ENCODE results near the gene TK2.
"Not testable (repeated sequence)": the region's sequence is repeated elsewhere in the genome, so short reads cannot be mapped to it uniquely, and the experiment has no call there.

TK2 gene

DNA sequence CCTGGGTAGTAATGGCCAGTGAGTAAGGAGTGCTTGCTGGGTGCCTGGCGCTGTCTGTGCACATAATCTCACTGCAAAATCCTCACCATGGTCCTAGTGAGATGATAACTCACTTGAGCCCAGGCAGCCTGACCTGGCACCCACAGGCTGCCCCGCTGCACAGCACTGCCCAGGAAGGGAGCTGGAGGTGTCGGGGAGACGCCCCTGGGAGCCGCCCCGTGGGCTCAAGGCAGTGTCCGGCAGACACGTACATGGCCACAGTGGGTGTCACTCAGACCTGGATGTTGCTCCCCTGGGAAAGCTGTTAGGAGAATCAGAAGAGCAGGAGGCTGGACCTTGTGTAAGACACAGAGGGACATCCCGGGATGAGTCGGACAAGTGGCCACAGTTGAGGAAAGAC, 78.7 kb downstream of the TK2 start:
- no peak for DNase-seq (ENCODE audit: extremely low read depth in 1 of 2, low read depth in 1 of 2)

- no peak for DNase-seq (ENCODE audit: extremely low read depth in 1 of 2, low read depth in 1 of 2)
Observed at GRCh38 chr16:66470556-66470955, 79.4 kb downstream of the TK2 start.

GRCh38 chr16:66469947-66470546, 79.9 kb downstream of the TK2 start:
- no peak for DNase-seq (ENCODE audit: extremely low read depth in 1 of 2, low read depth in 1 of 2)

DNA sequence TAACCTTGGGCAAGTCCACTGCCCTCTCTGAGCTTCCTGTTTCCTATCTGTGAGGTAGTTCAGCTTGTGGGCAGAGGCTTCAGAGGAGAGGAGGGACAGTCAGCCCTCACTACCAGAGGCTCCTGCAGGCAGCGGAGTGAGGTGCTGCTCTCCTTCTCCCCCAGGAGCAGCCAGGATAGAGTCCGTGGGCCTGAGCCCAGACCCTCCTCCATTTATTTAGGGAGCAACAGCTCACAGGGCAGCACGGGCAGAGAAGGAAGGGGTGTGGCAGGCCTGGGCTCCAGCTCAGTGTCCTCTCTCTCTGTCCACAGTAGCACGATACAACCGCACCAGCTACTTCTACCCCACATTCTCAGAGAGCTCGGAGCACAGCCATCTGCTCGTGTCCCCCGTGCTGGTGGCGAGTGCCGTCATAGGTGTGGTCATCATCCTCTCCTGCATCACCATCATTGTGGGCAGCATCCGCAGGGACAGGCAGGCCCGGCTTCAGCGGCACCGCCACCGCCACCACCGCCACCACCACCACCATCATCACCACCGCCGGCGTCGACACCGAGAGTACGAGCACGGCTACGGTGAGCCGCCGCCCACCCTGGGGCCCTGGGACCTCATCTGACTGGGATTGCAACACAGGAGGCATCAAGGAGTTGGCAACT, 80.5 kb downstream of the TK2 start:
- no peak for DNase-seq (ENCODE audit: extremely low read depth in 1 of 2, low read depth in 1 of 2)

GRCh38 chr16:66468321-66468965, 81.5 kb downstream of the TK2 start:
- no peak for DNase-seq (ENCODE audit: extremely low read depth in 1 of 2, low read depth in 1 of 2)

DNA sequence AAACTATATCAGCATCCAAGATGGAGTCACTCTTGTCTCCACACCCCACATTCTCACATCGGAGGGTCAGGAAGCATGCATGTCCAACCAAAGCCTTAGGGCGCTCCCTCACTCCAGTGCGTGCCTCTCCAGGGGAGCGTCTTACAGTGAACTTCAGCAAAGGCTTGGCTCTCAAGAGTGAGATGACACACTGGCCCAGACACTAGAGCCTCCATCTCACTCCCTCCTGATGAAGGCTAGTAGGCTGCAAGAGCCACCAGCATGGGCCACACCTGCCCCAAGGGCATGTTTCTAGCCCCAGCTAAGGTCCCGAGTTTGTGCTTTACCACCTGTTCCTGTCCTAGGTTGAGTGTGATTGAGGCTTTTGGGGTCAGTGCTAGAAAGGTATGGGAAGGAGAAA, 82.3 kb downstream of the TK2 start:
- no peak for DNase-seq (ENCODE audit: extremely low read depth in 1 of 2, low read depth in 1 of 2)

- DNase-seq (ENCODE audit: extremely low read depth in 1 of 2, low read depth in 1 of 2), result not testable (repeated sequence)
Observed at GRCh38 chr16:66466636-66467035, 83.3 kb downstream of the TK2 start.

- not testable (repeated sequence) for DNase-seq (ENCODE audit: extremely low read depth in 1 of 2, low read depth in 1 of 2)
Observed at GRCh38 chr16:66465946-66466345, 84.0 kb downstream of the TK2 start.

DNA sequence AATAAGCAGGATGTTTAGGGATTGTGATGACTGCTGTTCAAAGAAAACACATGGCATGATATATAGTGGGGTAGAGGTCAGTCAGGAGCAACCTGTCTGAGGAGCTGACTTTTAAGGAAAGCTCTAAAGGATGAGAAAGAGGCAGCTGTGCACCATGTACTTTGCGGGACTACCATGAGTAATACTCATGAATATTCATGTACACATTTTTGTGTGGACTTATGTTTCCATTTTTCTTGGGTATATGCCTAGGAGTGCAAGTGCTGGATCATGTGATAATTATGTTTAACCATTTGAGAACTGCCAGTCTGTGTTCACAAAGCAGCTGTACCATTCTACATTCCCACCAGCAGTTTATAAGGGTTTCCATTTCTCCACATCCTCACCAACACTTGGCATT, 87.0 kb downstream of the TK2 start:
- no peak for DNase-seq (ENCODE audit: extremely low read depth in 1 of 2, low read depth in 1 of 2)

GRCh38 chr16:66460703-66461102, 89.2 kb downstream of the TK2 start:
- no peak for DNase-seq (ENCODE audit: extremely low read depth in 1 of 2, low read depth in 1 of 2)

DNA sequence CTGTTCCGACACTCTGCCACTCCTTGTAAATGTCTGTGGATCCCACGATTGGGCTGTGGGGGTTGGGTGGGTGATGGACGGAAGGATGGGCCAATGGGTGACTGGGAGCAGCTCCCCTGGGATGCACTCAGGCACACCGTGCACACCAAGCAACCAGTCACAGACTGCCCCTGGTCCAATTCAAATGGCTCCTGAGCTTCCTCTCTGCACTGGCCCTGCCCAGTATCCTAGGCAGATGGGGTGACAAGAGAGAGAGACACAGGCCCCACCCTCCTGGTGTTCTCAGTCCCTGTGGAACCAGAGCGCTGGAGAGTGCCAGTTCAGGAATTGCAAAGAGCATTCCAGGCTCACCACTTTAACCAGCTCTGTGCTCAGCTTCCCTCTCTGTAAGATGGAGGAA, 90.0 kb downstream of the TK2 start:
- DNase-seq (ENCODE audit: extremely low read depth in 1 of 2, low read depth in 1 of 2), result no peak

GRCh38 chr16:66458853-66459252, 91.1 kb downstream of the TK2 start:
- DNase-seq (ENCODE audit: extremely low read depth in 1 of 2, low read depth in 1 of 2), result no peak

- DNase-seq (ENCODE audit: extremely low read depth in 1 of 2, low read depth in 1 of 2), result no peak
Observed at GRCh38 chr16:66458292-66458691, 91.6 kb downstream of the TK2 start.
